Ovary (tissue), 3 donors: ENCODE results near the gene SLC7A11.

Experiments
- CTCF ChIP-seq, 3 donors: fragments of 450-650 bp in 2 of 3; fragments of 200-600 bp in 1 of 3; IDR thresholded peaks; one replicate each; pipeline versions ENCODE4 v1.5.1 to v1.8.0; 2016 to 2022; ENCODE audit warnings: antibody characterized with exemption in 3 of 3, mild to moderate bottlenecking in 1 of 3
- EP300 ChIP-seq: sonication (generic); formaldehyde crosslinking; IDR thresholded peaks from one replicate; pipeline ENCODE4 v1.6.1; 2017; ENCODE audit warnings: antibody characterized with exemption
- POLR2A ChIP-seq: fragments of 450-650 bp; IDR thresholded peaks from one replicate; pipeline ENCODE4 v1.6.1; 2017; ENCODE audit warnings: antibody characterized with exemption, mild to moderate bottlenecking, moderate library complexity
- donor health status: DM: no; HTN: no; CAD: no.

- TF ChIP-seq CTCF (IDR thresholded peaks at IDR 0.05) (no peak), POLR2A (no peak), EP300 (no peak)
These were observed 2.7 kb downstream of the SLC7A11 start for GRCh38 chr4:138239491-138239890.
